ENCODE measurements around the gene ANKRD33B. TPM values are rescaled to one million over a fixed set of nuclear protein-coding genes. Genes with fewer than 3 reads are reported as not detected.
A peak's percentile ranks its signal among the peaks of the same experiment; 100 is the strongest.

The ANKRD33B gene
- total and polyA plus RNA-seq, 2 donors from 2014 or later, result 4.8 to 20.3 TPM

DNA sequence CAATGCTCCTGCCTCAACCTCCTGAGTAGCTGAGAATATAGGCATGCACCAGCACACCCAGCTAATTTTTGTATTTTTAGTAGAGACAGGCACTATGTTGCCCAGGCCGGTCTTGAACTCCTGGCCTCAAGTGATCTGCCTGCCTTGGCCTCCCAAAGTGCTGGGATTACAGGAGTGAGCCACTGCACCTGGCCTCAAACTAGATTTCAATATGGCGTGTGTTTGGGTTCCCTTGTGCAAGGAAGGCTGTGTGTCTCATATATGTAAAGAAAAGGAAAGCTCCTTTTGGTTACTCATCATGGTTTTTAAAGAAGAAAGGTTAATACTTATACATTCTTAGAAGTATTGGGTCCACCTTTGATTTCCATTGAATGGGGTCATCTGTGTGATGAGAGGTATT lies 70.7 kb downstream of the ANKRD33B start:
- DNase-seq (no peak), FAIRE-seq (no peak)
- Histone ChIP-seq H3K4me1 (ENCODE audit: control insufficient read depth in 2 of 3, insufficient read depth in 2 of 3, low read depth in 1 of 3, low read length in 3 of 3) (no peaks in the 10 kb centered on the region), H3K36me3 (ENCODE audit: control insufficient read depth in 2 of 3, insufficient read depth in 3 of 3, low read length in 3 of 3) (peaks cover 0 to 3% (median 0%) of the 10 kb centered on the region in 3 donors), H3K9ac (ENCODE audit: low read length in 3 of 3) (no peak overlapping the region), H3K4me3 (ENCODE audit: low read length in 3 of 3) (no peak overlapping the region), H3K27ac (ENCODE audit: low read depth in 2 of 2, low read length in 2 of 2) (no peak overlapping the region), H3K27me3 (ENCODE audit: control insufficient read depth, insufficient read depth, low read length) (peaks cover 2% of the 10 kb centered on the region), H3K9me3 (ENCODE audit: control insufficient read depth in 2 of 3, insufficient read depth in 1 of 3, low read length in 3 of 3) (no peaks in the 10 kb centered on the region)
- TF ChIP-seq, protein P1, sequence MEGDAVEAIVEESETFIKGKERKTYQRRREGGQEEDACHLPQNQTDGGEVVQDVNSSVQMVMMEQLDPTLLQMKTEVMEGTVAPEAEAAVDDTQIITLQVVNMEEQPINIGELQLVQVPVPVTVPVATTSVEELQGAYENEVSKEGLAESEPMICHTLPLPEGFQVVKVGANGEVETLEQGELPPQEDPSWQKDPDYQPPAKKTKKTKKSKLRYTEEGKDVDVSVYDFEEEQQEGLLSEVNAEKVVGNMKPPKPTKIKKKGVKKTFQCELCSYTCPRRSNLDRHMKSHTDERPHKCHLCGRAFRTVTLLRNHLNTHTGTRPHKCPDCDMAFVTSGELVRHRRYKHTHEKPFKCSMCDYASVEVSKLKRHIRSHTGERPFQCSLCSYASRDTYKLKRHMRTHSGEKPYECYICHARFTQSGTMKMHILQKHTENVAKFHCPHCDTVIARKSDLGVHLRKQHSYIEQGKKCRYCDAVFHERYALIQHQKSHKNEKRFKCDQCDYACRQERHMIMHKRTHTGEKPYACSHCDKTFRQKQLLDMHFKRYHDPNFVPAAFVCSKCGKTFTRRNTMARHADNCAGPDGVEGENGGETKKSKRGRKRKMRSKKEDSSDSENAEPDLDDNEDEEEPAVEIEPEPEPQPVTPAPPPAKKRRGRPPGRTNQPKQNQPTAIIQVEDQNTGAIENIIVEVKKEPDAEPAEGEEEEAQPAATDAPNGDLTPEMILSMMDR (IDR thresholded peaks at IDR 0.05; ENCODE audit: borderline replicate concordance, extremely low read depth, insufficient read depth), result no peak
- intact Hi-C loops (cut with DNase I), result no loop called here

- intact Hi-C loops (cut with DNase I), result no loop called here
- Histone ChIP-seq H3K9me3 (ENCODE audit: control insufficient read depth in 2 of 3, insufficient read depth in 1 of 3, low read length in 3 of 3) (no peaks in the 10 kb centered on the region), H3K4me3 (ENCODE audit: low read length in 3 of 3) (no peak overlapping the region), H3K36me3 (ENCODE audit: control insufficient read depth in 2 of 3, insufficient read depth in 3 of 3, low read length in 3 of 3) (peaks cover 0 to 3% (median 0%) of the 10 kb centered on the region in 3 donors), H3K4me1 (ENCODE audit: control insufficient read depth in 2 of 3, insufficient read depth in 2 of 3, low read depth in 1 of 3, low read length in 3 of 3) (no peaks in the 10 kb centered on the region), H3K27me3 (ENCODE audit: control insufficient read depth, insufficient read depth, low read length) (peaks cover 2% of the 10 kb centered on the region), H3K27ac (ENCODE audit: low read depth in 2 of 2, low read length in 2 of 2) (no peak overlapping the region), H3K9ac (ENCODE audit: low read length in 3 of 3) (no peak overlapping the region)
- FAIRE-seq (no peak), DNase-seq (peak in 3 of 5 donors; percentile 42 to 68 (median 67))
- TF ChIP-seq, protein P1 (IDR thresholded peaks at IDR 0.05; ENCODE audit: borderline replicate concordance, extremely low read depth, insufficient read depth), result no peak
Measured at GRCh38 chr5:10635257-10635866, 71.5 kb downstream of the ANKRD33B start.

GRCh38 chr5:10635867-10636350 lies 72.0 kb downstream of the ANKRD33B start:
- H3K36me3 ChIP-seq (ENCODE audit: control insufficient read depth in 2 of 3, insufficient read depth in 3 of 3, low read length in 3 of 3), result peaks cover 0 to 3% (median 0%) of the 10 kb centered on the region in 3 donors
- no peak overlapping the region for H3K4me3 ChIP-seq (ENCODE audit: low read length in 3 of 3)
- TF ChIP-seq, protein P1 (IDR thresholded peaks at IDR 0.05; ENCODE audit: borderline replicate concordance, extremely low read depth, insufficient read depth), result no peak
- no peaks in the 10 kb centered on the region for H3K9me3 ChIP-seq (ENCODE audit: control insufficient read depth in 2 of 3, insufficient read depth in 1 of 3, low read length in 3 of 3)
- no peak overlapping the region for H3K27ac ChIP-seq (ENCODE audit: low read depth in 2 of 2, low read length in 2 of 2)
- DNase-seq (no peak), FAIRE-seq (no peak)
- intact Hi-C loops (cut with DNase I), result no loop called here
- H3K27me3 ChIP-seq (ENCODE audit: control insufficient read depth, insufficient read depth, low read length), result peaks cover 2% of the 10 kb centered on the region
- no peaks in the 10 kb centered on the region for H3K4me1 ChIP-seq (ENCODE audit: control insufficient read depth in 2 of 3, insufficient read depth in 2 of 3, low read depth in 1 of 3, low read length in 3 of 3)
- no peak overlapping the region for H3K9ac ChIP-seq (ENCODE audit: low read length in 3 of 3)
